DND-41 (cell line): ENCODE data around the gene CCL25.

ENCODE experiments used
- ATAC-seq: fragments of 200-7000 bp; cut with Tn5 transposase; 3 replicates; pipeline ENCODE4 v1.9.1; 2021; ENCODE audit warnings: low read depth; ENCODE audit not compliant: insufficient read depth
- DNase-seq: peaks from one replicate; pipeline ENCODE4 v3.0.0-alpha.2; 2020
- H2AFZ ChIP-seq: 2 replicates; pipeline ENCODE4 v1.6.0; 2012; ENCODE audit warnings: low read depth, low read length
- H3K27ac ChIP-seq: 2 replicates; pipeline ENCODE4 v1.5.1; 2012; ENCODE audit warnings: low read length, inconsistent platforms
- H3K27me3 ChIP-seq: fragments of 200-600 bp; sonication (generic); 2 replicates; pipeline ENCODE4 v1.6.0; 2012; ENCODE audit warnings: low read length, mild to moderate bottlenecking, inconsistent platforms; ENCODE audit not compliant: insufficient read depth, poor library complexity
- H3K36me3 ChIP-seq: 2 replicates; pipeline ENCODE4 v1.5.1; 2012; ENCODE audit warnings: low read length, inconsistent platforms; ENCODE audit not compliant: insufficient read depth
- H3K4me1 ChIP-seq: 2 replicates; pipeline ENCODE4 v1.5.1; 2012; ENCODE audit warnings: mild to moderate bottlenecking, low read length; ENCODE audit not compliant: insufficient read depth
- H3K4me2 ChIP-seq: 2 replicates; pipeline ENCODE4 v1.6.0; 2012; ENCODE audit warnings: mild to moderate bottlenecking, moderate library complexity, low read length, inconsistent platforms; ENCODE audit not compliant: insufficient read depth
- H3K4me3 ChIP-seq, 2 experiments: fragments of 200-600 bp in 1 of 2; shearing (Covaris generic) in 1 of 2; 2 replicates each; pipeline ENCODE4 v1.5.1; 2012 to 2016; ENCODE audit warnings: inconsistent platforms in 2 of 2, low read length in 2 of 2, mild to moderate bottlenecking in 2 of 2, low read depth in 1 of 2, moderate library complexity in 1 of 2
- H3K79me2 ChIP-seq: 2 replicates; pipeline ENCODE4 v1.6.0; 2012; ENCODE audit warnings: low read length, inconsistent platforms; ENCODE audit not compliant: insufficient read depth
- H3K9ac ChIP-seq: 2 replicates; pipeline ENCODE4 v1.6.0; 2012; ENCODE audit warnings: low read depth, mild to moderate bottlenecking, inconsistent platforms, low read length, moderate library complexity
- H3K9me3 ChIP-seq: 2 replicates; pipeline ENCODE4 v1.5.1; 2012; ENCODE audit warnings: low read length, moderate library complexity, mild to moderate bottlenecking, inconsistent platforms; ENCODE audit not compliant: insufficient read depth, severe bottlenecking
- H4K20me1 ChIP-seq: 2 replicates; pipeline ENCODE4 v1.6.0; 2012; ENCODE audit warnings: low read length; ENCODE audit not compliant: insufficient read depth
- CTCF ChIP-seq: IDR thresholded peaks from 2 replicates; pipeline ENCODE4 v1.5.1; 2012; ENCODE audit warnings: borderline replicate concordance, low read length, moderate library complexity, mild to moderate bottlenecking; ENCODE audit not compliant: poor library complexity, severe bottlenecking; ENCODE audit errors: extremely low read depth
- EZH2 ChIP-seq: IDR thresholded peaks from 3 replicates; pipeline ENCODE4 v1.6.1; 2012; ENCODE audit warnings: borderline replicate concordance, low read depth, mild to moderate bottlenecking, moderate library complexity, low read length, inconsistent platforms; ENCODE audit not compliant: severe bottlenecking

CCL25 gene

DNA sequence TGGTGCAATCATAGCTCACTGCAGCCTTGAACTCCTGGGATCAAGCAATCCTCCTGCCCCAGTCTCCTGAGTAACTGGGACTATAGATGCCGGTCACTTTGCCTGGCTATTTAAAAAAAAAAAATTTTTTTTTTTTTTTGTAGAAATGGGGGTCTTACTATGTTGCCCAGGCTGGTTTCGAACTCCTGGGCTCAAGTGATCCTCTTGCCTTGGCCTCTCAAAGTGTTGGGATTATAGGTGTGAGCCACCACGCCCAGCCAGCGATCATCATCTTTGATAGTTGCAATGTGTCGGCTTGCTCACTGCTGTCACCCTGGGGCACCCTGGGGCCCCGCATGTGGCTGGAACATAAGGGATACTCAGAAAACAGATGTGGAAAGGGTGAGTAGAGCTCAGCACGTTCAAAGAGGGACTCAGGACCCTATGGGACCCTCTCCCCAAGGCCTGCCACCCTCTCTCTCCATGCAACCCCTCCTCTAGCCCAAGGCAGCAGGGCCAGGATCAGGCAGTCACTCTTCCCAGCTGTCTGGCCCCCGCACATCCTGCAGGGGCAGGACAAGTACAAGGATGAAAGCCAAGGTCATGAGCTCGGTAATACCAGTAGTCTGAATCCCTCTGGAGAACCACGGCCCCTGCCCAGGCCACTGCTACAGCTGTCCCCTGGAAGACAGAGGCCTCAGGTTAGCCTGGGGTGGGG lies 6.5 kb upstream of the CCL25 start:
- Histone ChIP-seq H3K4me3 (no peak overlapping the region), H4K20me1 (no peaks in the 10 kb centered on the region), H2AFZ (no peak overlapping the region), H3K79me2 (no peaks in the 10 kb centered on the region), H3K36me3 (no peaks in the 10 kb centered on the region), H3K9ac (no peak overlapping the region), H3K4me1 (no peaks in the 10 kb centered on the region), H3K27me3 (no peaks in the 10 kb centered on the region), H3K4me2 (no peak overlapping the region), H3K27ac (no peak overlapping the region), H3K9me3 (no peaks in the 10 kb centered on the region)
- DNase-seq, result no peak
- TF ChIP-seq EZH2 (no peak), CTCF (no peak)
- no peak for ATAC-seq

DNA sequence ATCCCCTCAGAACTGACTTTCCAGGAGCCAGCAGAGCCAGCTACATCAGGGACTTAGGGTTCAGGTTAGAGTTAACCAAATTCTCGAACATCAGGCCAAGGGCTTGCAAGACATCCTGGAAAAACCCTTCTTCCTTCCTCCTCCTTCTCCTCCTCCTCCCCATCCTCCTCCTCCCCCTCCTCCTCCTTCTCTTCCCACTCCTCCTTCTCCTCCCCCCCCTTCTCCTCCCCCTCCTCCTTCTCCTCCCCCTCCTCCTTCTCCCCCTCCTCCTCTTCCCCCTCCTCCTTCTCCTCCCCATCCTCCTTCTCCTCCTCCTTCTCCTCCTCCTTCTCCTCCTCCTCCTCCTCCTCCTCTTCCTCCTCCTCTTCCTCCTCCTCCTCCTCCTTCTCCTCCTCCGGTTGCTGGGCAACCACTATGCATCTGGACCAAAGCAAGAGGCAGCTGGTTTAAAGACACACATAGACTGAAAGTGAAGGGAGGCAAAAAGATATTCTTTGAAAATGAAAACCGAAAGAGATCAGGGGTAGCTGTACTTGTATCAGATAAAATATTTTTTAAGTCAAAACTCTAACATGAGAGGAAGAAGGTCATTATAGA lies 5.9 kb upstream of the CCL25 start:
- no peaks in the 10 kb centered on the region for H4K20me1 ChIP-seq
- no peak overlapping the region for H3K9ac ChIP-seq
- H3K27ac ChIP-seq, result no peak overlapping the region
- TF ChIP-seq EZH2 (no peak), CTCF (no peak)
- H3K4me3 ChIP-seq, result no peak overlapping the region
- no peaks in the 10 kb centered on the region for H3K36me3 ChIP-seq
- ATAC-seq (no peak), DNase-seq (peak; percentile 28)
- no peak overlapping the region for H2AFZ ChIP-seq
- H3K79me2 ChIP-seq, result no peaks in the 10 kb centered on the region
- H3K4me1 ChIP-seq, result no peaks in the 10 kb centered on the region; the same call in 1 of the 2 replicates
- H3K4me2 ChIP-seq, result no peak overlapping the region
- no peaks in the 10 kb centered on the region for H3K27me3 ChIP-seq
- no peaks in the 10 kb centered on the region for H3K9me3 ChIP-seq

DNA sequence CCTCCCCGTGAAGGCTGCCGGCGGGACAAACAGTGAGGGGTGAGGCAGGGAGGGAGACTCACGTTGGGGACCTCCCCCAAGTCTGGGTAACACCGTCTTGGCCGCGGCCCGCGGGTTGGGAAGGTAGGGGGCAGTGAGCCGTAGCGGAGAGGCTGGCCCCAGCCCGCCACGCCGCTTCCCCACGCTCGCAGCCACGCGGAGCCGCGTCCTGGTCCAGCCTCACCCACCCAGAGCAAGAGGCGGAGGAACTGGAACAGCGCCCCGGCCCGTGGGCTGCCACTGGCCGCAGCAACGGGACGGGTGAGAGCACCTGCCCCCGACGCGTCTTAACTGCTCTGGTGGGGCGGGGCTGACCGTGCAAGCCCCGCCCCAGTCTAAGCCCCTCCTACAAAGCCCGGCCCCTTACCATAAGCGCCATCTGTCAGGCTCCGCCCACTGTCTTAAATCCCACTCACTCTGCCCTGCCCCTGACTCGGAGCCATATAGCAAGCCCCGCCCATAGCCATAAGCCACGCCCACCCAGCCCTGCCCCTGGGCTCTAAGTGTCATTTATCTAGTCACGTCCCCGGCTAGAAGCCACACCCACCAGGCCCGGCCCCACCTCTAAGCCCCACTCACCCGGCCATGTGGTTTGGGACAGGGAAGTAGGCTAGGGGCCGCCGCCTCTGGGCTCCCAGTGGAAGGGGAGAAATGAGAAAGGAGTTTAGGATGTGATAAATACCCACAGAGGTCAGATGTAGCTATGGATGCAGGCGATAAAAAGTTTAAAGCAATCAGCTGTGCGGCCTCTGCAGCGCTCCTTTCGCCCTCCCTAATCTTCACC lies 2.1 kb upstream of the CCL25 start:
- peak; percentile 30 for DNase-seq
- no peak overlapping the region for H3K4me2 ChIP-seq
- TF ChIP-seq EZH2 (no peak), CTCF (no peak)
- H3K9ac ChIP-seq, result no peak overlapping the region
- no peak overlapping the region for H3K27ac ChIP-seq
- no peak overlapping the region for H3K4me3 ChIP-seq
- H3K4me1 ChIP-seq, result peaks cover 7% of the 10 kb centered on the region
- no peaks in the 10 kb centered on the region for H3K9me3 ChIP-seq
- no peaks in the 10 kb centered on the region for H3K27me3 ChIP-seq
- no peaks in the 10 kb centered on the region for H3K79me2 ChIP-seq
- H2AFZ ChIP-seq, result no peak overlapping the region
- peak; percentile 29; the same call in 1 of the 3 replicates for ATAC-seq
- H4K20me1 ChIP-seq, result no peaks in the 10 kb centered on the region
- H3K36me3 ChIP-seq, result no peaks in the 10 kb centered on the region
